HEK293 (cell line): ENCODE data around the gene PIEZO1.

Source experiments
- GLIS2 ChIP-seq: fragments of 450-650 bp; formaldehyde crosslinking; IDR thresholded peaks from 2 replicates; pipeline ENCODE4 v1.5.1; 2016; ENCODE audit warnings: missing biosample characterization, missing genetic modification characterization
- HOXC10 ChIP-seq: sonication (generic); formaldehyde crosslinking; IDR thresholded peaks from 2 replicates; pipeline ENCODE4 v1.8.1; 2023; ENCODE audit warnings: mild to moderate bottlenecking, missing genetic modification reagents
- IKZF3 ChIP-seq: fragments of 450-650 bp; IDR thresholded peaks from 2 replicates; pipeline ENCODE4 v1.5.0; 2018; ENCODE audit warnings: missing biosample characterization, mild to moderate bottlenecking, missing genetic modification characterization, moderate library complexity
- KLF10 ChIP-seq: fragments of 450-650 bp; IDR thresholded peaks from 2 replicates; pipeline ENCODE4 v1.5.1; 2018; ENCODE audit warnings: missing biosample characterization, mild to moderate bottlenecking, missing genetic modification characterization
- KLF7 ChIP-seq: fragments of 450-650 bp; formaldehyde crosslinking; IDR thresholded peaks from 2 replicates; pipeline ENCODE4 v1.5.1; 2016; ENCODE audit warnings: missing biosample characterization, missing genetic modification characterization, borderline replicate concordance
- WT1 ChIP-seq: fragments of 450-650 bp; formaldehyde crosslinking; IDR thresholded peaks from 2 replicates; pipeline ENCODE4 v1.5.1; 2016; ENCODE audit warnings: missing biosample characterization, missing genetic modification characterization
- ZBTB21 ChIP-seq: fragments of 450-650 bp; formaldehyde crosslinking; IDR thresholded peaks from 2 replicates; pipeline ENCODE4 v1.5.1; 2017; ENCODE audit warnings: missing biosample characterization, missing genetic modification characterization
- ZEB2 ChIP-seq: fragments of 450-650 bp; formaldehyde crosslinking; IDR thresholded peaks from 2 replicates; pipeline ENCODE4 v1.5.1; 2016; ENCODE audit warnings: missing biosample characterization, missing genetic modification characterization
- ZIC2 ChIP-seq: fragments of 450-650 bp; formaldehyde crosslinking; IDR thresholded peaks from 2 replicates; pipeline ENCODE4 v1.5.1; 2016; ENCODE audit warnings: missing biosample characterization, missing genetic modification characterization
- ZNF239 ChIP-seq: fragments of 450-650 bp; formaldehyde crosslinking; IDR thresholded peaks from 2 replicates; pipeline ENCODE4 v1.5.1; 2016; ENCODE audit warnings: missing biosample characterization, missing genetic modification characterization
- ZNF274 ChIP-seq, 2 experiments: fragments of 200-500 bp in 1 of 2; fragments of 450-650 bp in 1 of 2; sonication (Bioruptor generic) in 1 of 2; formaldehyde crosslinking in 1 of 2; IDR thresholded peaks; 2 replicates each; pipeline versions ENCODE4 v1.5.1 to v1.6.1; 2014 to 2016; ENCODE audit warnings: borderline replicate concordance in 1 of 2, inconsistent platforms in 1 of 2, low read length in 1 of 2, missing biosample characterization in 1 of 2, missing genetic modification characterization in 1 of 2
- ZNF311 ChIP-seq: fragments of 450-650 bp; formaldehyde crosslinking; IDR thresholded peaks from 2 replicates; pipeline ENCODE4 v1.5.1; 2017; ENCODE audit warnings: missing biosample characterization, missing genetic modification characterization, borderline replicate concordance
- ZNF324 ChIP-seq: fragments of 450-650 bp; formaldehyde crosslinking; IDR thresholded peaks from 2 replicates; pipeline ENCODE4 v1.5.1; 2016; ENCODE audit warnings: missing biosample characterization, missing genetic modification characterization
- ZNF416 ChIP-seq: fragments of 450-650 bp; formaldehyde crosslinking; IDR thresholded peaks from 2 replicates; pipeline ENCODE4 v1.5.1; 2016; ENCODE audit warnings: missing biosample characterization, missing genetic modification characterization
- ZNF473 ChIP-seq: fragments of 450-650 bp; formaldehyde crosslinking; IDR thresholded peaks from 2 replicates; pipeline ENCODE4 v1.5.1; 2017; ENCODE audit warnings: missing biosample characterization, missing genetic modification characterization
- ZNF514 ChIP-seq: fragments of 450-650 bp; formaldehyde crosslinking; IDR thresholded peaks from 2 replicates; pipeline ENCODE4 v1.5.1; 2016; ENCODE audit warnings: missing biosample characterization, missing genetic modification characterization
- ZNF561 ChIP-seq: fragments of 450-650 bp; IDR thresholded peaks from 2 replicates; pipeline ENCODE4 v1.5.1; 2018; ENCODE audit warnings: missing biosample characterization, missing genetic modification characterization, borderline replicate concordance
- ZNF658 ChIP-seq: fragments of 450-650 bp; formaldehyde crosslinking; IDR thresholded peaks from 2 replicates; pipeline ENCODE4; 2016; ENCODE audit warnings: missing biosample characterization, missing genetic modification characterization
- ZNF670 ChIP-seq: fragments of 450-650 bp; formaldehyde crosslinking; IDR thresholded peaks from 2 replicates; pipeline ENCODE4 v1.5.1; 2016; ENCODE audit warnings: missing biosample characterization, missing genetic modification characterization, low read depth
- ZSCAN23 ChIP-seq: fragments of 450-650 bp; formaldehyde crosslinking; IDR thresholded peaks from 2 replicates; pipeline ENCODE4 v1.5.1; 2016; ENCODE audit warnings: missing biosample characterization, missing genetic modification characterization
- TF ChIP-seq, protein P1 (sequence below): fragments of 450-650 bp; formaldehyde crosslinking; IDR thresholded peaks from 2 replicates; pipeline ENCODE4 v1.5.1; 2016; ENCODE audit warnings: missing biosample characterization, missing genetic modification characterization, borderline replicate concordance
- TF ChIP-seq, protein P2 (sequence below): fragments of 450-650 bp; formaldehyde crosslinking; IDR thresholded peaks from 2 replicates; pipeline ENCODE4 v1.5.1; 2017; ENCODE audit warnings: missing biosample characterization, missing genetic modification characterization
- TF ChIP-seq, protein P3 (sequence below): fragments of 450-650 bp; formaldehyde crosslinking; IDR thresholded peaks from 2 replicates; pipeline ENCODE4 v1.5.1; 2016; ENCODE audit warnings: missing biosample characterization, missing genetic modification characterization
- TF ChIP-seq, protein P4 (sequence below): fragments of 450-650 bp; formaldehyde crosslinking; IDR thresholded peaks from 2 replicates; pipeline ENCODE4 v1.5.1; 2016; ENCODE audit warnings: missing biosample characterization, missing genetic modification characterization

PIEZO1 gene

DNA sequence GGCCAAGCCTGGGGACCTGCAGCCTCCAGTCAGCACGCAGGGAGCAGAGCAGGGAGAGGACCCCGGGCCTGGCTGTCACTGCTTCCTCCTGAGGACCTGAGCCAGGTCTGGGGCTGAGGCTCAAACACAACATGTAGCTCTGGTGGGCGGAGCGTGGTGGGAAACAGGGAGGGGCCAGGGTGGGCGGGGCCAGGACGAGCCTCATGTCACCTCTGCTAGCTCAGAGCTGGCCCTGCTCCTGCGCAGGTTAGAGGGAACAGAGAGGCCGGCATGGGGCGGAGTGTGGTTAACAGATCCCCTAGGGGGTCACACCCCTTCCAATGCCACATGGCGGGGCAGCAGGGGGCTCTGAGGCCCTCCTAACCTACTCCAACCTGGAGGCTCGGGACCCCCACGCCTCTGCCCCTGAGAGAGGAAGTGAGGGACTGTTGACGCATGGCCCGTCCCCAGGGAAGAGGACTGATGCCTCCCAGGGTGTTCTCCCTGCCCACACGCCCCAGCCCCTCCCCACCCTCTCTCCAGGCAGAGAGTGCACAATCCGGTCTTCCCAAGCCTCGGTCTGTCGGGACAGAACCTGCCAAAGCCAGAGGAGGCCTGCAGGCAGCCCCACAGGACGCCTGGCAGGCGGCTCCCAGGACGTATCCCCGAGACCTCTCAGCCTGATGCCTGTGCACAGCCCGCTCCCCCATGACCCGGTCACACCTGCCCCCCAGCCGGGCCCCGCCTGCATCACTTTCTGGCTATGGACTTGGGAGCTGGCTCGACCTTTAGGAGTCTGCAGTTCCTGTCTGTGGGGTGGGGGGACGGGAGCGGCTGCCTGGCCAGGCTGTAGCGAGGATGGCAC, 15.2 kb downstream of the PIEZO1 start (continued):
- TF ChIP-seq, protein P1, sequence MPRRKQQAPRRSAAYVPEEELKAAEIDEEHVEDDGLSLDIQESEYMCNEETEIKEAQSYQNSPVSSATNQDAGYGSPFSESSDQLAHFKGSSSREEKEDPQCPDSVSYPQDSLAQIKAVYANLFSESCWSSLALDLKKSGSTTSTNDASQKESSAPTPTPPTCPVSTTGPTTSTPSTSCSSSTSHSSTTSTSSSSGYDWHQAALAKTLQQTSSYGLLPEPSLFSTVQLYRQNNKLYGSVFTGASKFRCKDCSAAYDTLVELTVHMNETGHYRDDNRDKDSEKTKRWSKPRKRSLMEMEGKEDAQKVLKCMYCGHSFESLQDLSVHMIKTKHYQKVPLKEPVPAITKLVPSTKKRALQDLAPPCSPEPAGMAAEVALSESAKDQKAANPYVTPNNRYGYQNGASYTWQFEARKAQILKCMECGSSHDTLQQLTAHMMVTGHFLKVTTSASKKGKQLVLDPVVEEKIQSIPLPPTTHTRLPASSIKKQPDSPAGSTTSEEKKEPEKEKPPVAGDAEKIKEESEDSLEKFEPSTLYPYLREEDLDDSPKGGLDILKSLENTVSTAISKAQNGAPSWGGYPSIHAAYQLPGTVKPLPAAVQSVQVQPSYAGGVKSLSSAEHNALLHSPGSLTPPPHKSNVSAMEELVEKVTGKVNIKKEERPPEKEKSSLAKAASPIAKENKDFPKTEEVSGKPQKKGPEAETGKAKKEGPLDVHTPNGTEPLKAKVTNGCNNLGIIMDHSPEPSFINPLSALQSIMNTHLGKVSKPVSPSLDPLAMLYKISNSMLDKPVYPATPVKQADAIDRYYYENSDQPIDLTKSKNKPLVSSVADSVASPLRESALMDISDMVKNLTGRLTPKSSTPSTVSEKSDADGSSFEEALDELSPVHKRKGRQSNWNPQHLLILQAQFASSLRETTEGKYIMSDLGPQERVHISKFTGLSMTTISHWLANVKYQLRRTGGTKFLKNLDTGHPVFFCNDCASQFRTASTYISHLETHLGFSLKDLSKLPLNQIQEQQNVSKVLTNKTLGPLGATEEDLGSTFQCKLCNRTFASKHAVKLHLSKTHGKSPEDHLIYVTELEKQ (tag by site-specific recombination): no peak
- TF ChIP-seq ZNF416 (tag by site-specific recombination) (no peak), ZNF514 (tag by site-specific recombination) (no peak), ZBTB21 (tag by site-specific recombination) (no peak), ZNF658 (tag by site-specific recombination) (no peak), ZNF670 (tag by site-specific recombination) (no peak), HOXC10 (CRISPR knock-in tag) (no peak), ZNF239 (tag by site-specific recombination) (no peak), ZNF561 (tag by site-specific recombination) (no peak), ZIC2 (tag by site-specific recombination) (peak; percentile 94), ZNF324 (tag by site-specific recombination) (no peak), ZSCAN23 (no peak), KLF10 (peak; percentile 28; the same call in 1 of the 2 replicates), ZNF473 (tag by site-specific recombination) (no peak), GLIS2 (tag by site-specific recombination) (peak; percentile 81), ZNF274 (IDR thresholded peaks at IDR 0.05; ENCODE audit: low read length) (no peak), ZNF274 (tag by site-specific recombination; IDR thresholded peaks at IDR 0.05; ENCODE audit: borderline replicate concordance) (no peak), ZNF311 (tag by site-specific recombination) (no peak), ZEB2 (no peak), KLF7 (tag by site-specific recombination) (no peak), WT1 (tag by site-specific recombination) (peak; percentile 40; the same call in 1 of the 2 replicates), IKZF3 (tag by site-specific recombination) (0 out of 2 replicates have a peak, but pooled peaks have one; percentile 24)
- TF ChIP-seq, protein P2, sequence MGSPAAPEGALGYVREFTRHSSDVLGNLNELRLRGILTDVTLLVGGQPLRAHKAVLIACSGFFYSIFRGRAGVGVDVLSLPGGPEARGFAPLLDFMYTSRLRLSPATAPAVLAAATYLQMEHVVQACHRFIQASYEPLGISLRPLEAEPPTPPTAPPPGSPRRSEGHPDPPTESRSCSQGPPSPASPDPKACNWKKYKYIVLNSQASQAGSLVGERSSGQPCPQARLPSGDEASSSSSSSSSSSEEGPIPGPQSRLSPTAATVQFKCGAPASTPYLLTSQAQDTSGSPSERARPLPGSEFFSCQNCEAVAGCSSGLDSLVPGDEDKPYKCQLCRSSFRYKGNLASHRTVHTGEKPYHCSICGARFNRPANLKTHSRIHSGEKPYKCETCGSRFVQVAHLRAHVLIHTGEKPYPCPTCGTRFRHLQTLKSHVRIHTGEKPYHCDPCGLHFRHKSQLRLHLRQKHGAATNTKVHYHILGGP (tag by site-specific recombination): no peak
- TF ChIP-seq, protein P3, sequence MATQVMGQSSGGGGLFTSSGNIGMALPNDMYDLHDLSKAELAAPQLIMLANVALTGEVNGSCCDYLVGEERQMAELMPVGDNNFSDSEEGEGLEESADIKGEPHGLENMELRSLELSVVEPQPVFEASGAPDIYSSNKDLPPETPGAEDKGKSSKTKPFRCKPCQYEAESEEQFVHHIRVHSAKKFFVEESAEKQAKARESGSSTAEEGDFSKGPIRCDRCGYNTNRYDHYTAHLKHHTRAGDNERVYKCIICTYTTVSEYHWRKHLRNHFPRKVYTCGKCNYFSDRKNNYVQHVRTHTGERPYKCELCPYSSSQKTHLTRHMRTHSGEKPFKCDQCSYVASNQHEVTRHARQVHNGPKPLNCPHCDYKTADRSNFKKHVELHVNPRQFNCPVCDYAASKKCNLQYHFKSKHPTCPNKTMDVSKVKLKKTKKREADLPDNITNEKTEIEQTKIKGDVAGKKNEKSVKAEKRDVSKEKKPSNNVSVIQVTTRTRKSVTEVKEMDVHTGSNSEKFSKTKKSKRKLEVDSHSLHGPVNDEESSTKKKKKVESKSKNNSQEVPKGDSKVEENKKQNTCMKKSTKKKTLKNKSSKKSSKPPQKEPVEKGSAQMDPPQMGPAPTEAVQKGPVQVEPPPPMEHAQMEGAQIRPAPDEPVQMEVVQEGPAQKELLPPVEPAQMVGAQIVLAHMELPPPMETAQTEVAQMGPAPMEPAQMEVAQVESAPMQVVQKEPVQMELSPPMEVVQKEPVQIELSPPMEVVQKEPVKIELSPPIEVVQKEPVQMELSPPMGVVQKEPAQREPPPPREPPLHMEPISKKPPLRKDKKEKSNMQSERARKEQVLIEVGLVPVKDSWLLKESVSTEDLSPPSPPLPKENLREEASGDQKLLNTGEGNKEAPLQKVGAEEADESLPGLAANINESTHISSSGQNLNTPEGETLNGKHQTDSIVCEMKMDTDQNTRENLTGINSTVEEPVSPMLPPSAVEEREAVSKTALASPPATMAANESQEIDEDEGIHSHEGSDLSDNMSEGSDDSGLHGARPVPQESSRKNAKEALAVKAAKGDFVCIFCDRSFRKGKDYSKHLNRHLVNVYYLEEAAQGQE (tag by site-specific recombination): no peak
- TF ChIP-seq, protein P4, sequence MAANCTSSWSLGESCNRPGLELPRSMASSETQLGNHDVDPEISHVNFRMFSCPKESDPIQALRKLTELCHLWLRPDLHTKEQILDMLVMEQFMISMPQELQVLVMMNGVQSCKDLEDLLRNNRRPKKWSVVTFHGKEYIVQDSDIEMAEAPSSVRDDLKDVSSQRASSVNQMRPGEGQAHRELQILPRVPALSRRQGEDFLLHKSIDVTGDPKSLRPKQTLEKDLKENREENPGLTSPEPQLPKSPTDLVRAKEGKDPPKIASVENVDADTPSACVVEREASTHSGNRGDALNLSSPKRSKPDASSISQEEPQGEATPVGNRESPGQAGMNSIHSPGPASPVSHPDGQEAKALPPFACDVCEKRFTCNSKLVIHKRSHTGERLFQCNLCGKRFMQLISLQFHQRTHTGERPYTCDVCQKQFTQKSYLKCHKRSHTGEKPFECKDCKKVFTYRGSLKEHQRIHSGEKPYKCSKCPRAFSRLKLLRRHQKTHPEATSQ (tag by site-specific recombination): no peak
